SK-N-SH (cell line): Measurements from ENCODE around the gene PPIL1.

Experiments
- EP300 ChIP-seq, 2 experiments: IDR thresholded peaks; 2 replicates each; pipeline versions ENCODE4 v1.4.0 to v1.6.1; 2012; ENCODE audit warnings: borderline replicate concordance in 1 of 2, low read depth in 1 of 2, low read length in 1 of 2
- POLR2AphosphoS5 ChIP-seq: IDR thresholded peaks from 2 replicates; pipeline ENCODE4 v1.6.1; 2012; ENCODE audit warnings: low read depth, low read length
- RFX5 ChIP-seq: IDR thresholded peaks from 2 replicates; pipeline ENCODE4 v1.6.1; 2012; ENCODE audit warnings: mild to moderate bottlenecking, improper control_type of control experiment, low read length
- TCF12 ChIP-seq: IDR thresholded peaks from 2 replicates; pipeline ENCODE4 v1.4.0; 2012
- TEAD4 ChIP-seq: IDR thresholded peaks from 2 replicates; pipeline ENCODE4 v1.4.0; 2012; ENCODE audit warnings: mild to moderate bottlenecking, borderline replicate concordance; ENCODE audit not compliant: insufficient read depth
- TF ChIP-seq, protein P1 (sequence below): fragments of 200-600 bp; sonication (generic); IDR thresholded peaks from 2 replicates; pipeline ENCODE4 v1.6.1; 2017; ENCODE audit warnings: antibody characterized with exemption, mild to moderate bottlenecking, moderate library complexity

DNA sequence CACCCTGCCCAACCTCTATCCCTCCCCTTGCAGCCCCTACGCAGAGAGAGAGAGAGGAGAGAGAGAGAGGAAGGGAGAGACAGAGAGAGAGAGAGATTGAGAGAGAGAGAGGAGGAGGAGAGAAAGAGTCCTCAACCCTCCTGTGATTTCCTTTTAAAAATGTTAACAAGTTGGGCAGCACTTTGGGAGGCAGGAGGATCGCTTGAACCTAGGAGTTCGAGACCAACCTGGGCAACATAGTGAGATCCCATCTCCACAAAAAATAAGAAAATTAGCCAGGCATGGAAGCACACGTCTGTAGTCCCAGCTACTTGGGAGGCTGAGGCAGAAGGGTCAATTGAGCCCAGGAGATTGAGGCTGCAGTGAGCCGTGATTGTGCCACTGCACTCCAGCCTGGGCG, 65.4 kb downstream of the PPIL1 start:
- no peak for TF ChIP-seq POLR2AphosphoS5
- no peak for TF ChIP-seq TCF12
- TF ChIP-seq, protein P1, sequence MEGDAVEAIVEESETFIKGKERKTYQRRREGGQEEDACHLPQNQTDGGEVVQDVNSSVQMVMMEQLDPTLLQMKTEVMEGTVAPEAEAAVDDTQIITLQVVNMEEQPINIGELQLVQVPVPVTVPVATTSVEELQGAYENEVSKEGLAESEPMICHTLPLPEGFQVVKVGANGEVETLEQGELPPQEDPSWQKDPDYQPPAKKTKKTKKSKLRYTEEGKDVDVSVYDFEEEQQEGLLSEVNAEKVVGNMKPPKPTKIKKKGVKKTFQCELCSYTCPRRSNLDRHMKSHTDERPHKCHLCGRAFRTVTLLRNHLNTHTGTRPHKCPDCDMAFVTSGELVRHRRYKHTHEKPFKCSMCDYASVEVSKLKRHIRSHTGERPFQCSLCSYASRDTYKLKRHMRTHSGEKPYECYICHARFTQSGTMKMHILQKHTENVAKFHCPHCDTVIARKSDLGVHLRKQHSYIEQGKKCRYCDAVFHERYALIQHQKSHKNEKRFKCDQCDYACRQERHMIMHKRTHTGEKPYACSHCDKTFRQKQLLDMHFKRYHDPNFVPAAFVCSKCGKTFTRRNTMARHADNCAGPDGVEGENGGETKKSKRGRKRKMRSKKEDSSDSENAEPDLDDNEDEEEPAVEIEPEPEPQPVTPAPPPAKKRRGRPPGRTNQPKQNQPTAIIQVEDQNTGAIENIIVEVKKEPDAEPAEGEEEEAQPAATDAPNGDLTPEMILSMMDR, result no peak
- no peak for TF ChIP-seq EP300 (IDR thresholded peaks at IDR 0.05; ENCODE audit: borderline replicate concordance in 1 of 2, low read depth in 1 of 2, low read length in 1 of 2)
- no peak for TF ChIP-seq TEAD4
- TF ChIP-seq RFX5, result no peak
